ENCODE results near the gene SPATS2. TPM values are rescaled to one million over a fixed set of nuclear protein-coding genes. Genes with fewer than 3 reads are reported as not detected.

The SPATS2 gene
- polyA plus RNA-seq, 2 donors: 4.8 to 5.3 TPM

DNA sequence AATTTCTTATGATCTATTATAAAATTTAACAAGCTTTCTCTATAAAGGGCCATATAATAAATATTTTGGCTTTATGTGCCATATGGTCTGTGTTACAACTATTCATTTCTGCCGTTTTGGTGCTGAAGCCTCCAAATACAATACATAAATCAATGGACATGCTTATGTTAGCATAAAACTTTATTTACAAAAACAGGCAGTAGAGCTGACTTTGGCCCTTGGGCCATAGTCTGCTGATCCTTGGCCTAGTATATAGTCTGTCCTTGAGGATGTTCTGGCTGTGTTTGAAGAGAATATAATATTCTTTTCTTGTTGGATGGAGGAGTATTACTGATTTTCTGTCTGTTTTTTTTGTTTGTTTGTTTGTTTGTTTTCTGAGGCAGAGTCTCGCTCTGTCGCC is 81.6 kb downstream of the SPATS2 start:
- WGBS, 2 donors: 89 to 93% methylated on average over 3 of the region's 3 CpGs
- H3K9me3 ChIP-seq (ENCODE audit: control insufficient read depth in 2 of 2, insufficient read depth in 1 of 2, low read depth in 1 of 2, low read length in 1 of 2): peaks cover 2% of the 10 kb centered on the region in 2 donors
- no peaks in the 10 kb centered on the region for H3K27me3 ChIP-seq (ENCODE audit: control insufficient read depth in 1 of 2, insufficient read depth in 2 of 2, low read length in 2 of 2)
- H3K27ac ChIP-seq (ENCODE audit: low read depth in 2 of 2, low read length in 1 of 2): no peak overlapping the region
- no peaks in the 10 kb centered on the region for H3K36me3 ChIP-seq (ENCODE audit: control insufficient read depth in 2 of 2, insufficient read depth in 2 of 2, low read length in 1 of 2)
- H3K4me3 ChIP-seq (ENCODE audit: low read depth in 1 of 2, low read length in 2 of 2): no peak overlapping the region
- no peaks in the 10 kb centered on the region for H3K4me1 ChIP-seq (ENCODE audit: control insufficient read depth in 2 of 2, insufficient read depth in 2 of 2, low read length in 1 of 2)

DNA sequence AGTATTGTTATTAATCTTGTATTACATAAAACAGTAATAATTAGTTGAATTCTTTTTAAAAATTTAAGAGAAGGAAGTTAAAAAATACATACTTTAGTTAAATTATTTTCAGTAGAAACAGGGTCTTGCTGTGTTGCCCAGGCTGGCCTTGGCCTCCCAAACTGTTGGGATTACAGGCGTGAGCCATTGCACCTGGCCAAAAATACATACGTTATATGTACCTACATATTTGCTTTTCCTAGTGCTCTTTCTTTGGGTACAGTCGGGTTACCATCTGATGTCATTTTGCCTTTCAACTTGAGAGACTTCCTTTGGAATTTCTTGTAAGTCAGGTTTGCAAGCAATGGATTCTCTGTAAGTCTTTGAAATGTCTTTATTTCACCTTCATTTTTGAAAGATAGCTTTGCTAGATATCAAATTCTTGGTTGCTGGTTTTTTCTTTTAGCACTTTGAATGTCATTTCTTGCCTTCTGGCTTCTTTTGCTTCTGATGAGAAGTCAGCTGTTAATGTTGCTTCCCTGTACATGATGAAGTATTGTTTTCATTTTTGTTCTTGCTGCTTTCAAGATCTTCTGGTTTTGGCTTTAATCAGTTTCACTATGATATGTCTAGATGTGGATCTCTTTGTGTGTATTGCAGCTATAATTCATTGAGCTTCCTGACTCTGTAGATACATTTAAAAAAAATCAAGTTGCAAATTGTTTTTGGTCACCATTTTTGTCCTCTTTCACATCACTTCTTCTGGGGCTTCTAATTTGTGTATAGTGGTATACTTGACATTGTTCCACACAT is 84.4 kb downstream of the SPATS2 start:
- no peaks in the 10 kb centered on the region for H3K4me1 ChIP-seq (ENCODE audit: control insufficient read depth in 2 of 2, insufficient read depth in 2 of 2, low read length in 1 of 2)
- H3K4me3 ChIP-seq (ENCODE audit: low read depth in 1 of 2, low read length in 2 of 2): no peak overlapping the region
- 75 to 85% methylated on average over 3 of the region's 3 CpGs for WGBS, 2 donors
- no peaks in the 10 kb centered on the region for H3K27me3 ChIP-seq (ENCODE audit: control insufficient read depth in 1 of 2, insufficient read depth in 2 of 2, low read length in 2 of 2)
- H3K9me3 ChIP-seq (ENCODE audit: control insufficient read depth in 2 of 2, insufficient read depth in 1 of 2, low read depth in 1 of 2, low read length in 1 of 2): peaks cover 0 to 2% of the 10 kb centered on the region in 2 donors
- no peaks in the 10 kb centered on the region for H3K36me3 ChIP-seq (ENCODE audit: control insufficient read depth in 2 of 2, insufficient read depth in 2 of 2, low read length in 1 of 2)
- no peak overlapping the region for H3K27ac ChIP-seq (ENCODE audit: low read depth in 2 of 2, low read length in 1 of 2)

- Histone ChIP-seq H3K4me1 (ENCODE audit: control insufficient read depth in 2 of 2, insufficient read depth in 2 of 2, low read length in 1 of 2) (no peaks in the 10 kb centered on the region), H3K9me3 (ENCODE audit: control insufficient read depth in 2 of 2, insufficient read depth in 1 of 2, low read depth in 1 of 2, low read length in 1 of 2) (no peaks in the 10 kb centered on the region), H3K36me3 (ENCODE audit: control insufficient read depth in 2 of 2, insufficient read depth in 2 of 2, low read length in 1 of 2) (no peaks in the 10 kb centered on the region), H3K27me3 (ENCODE audit: control insufficient read depth in 1 of 2, insufficient read depth in 2 of 2, low read length in 2 of 2) (no peaks in the 10 kb centered on the region), H3K4me3 (ENCODE audit: low read depth in 1 of 2, low read length in 2 of 2) (no peak overlapping the region), H3K27ac (ENCODE audit: low read depth in 2 of 2, low read length in 1 of 2) (no peak overlapping the region)
- WGBS, 2 donors: 93 to 96% methylated on average over 6 of the region's 6 CpGs
Measured at GRCh38 chr12:49455501-49455900, 88.2 kb downstream of the SPATS2 start.

- Histone ChIP-seq H3K27ac (ENCODE audit: low read depth in 2 of 2, low read length in 1 of 2) (no peak overlapping the region), H3K4me3 (ENCODE audit: low read depth in 1 of 2, low read length in 2 of 2) (no peak overlapping the region), H3K36me3 (ENCODE audit: control insufficient read depth in 2 of 2, insufficient read depth in 2 of 2, low read length in 1 of 2) (no peaks in the 10 kb centered on the region), H3K27me3 (ENCODE audit: control insufficient read depth in 1 of 2, insufficient read depth in 2 of 2, low read length in 2 of 2) (no peaks in the 10 kb centered on the region), H3K9me3 (ENCODE audit: control insufficient read depth in 2 of 2, insufficient read depth in 1 of 2, low read depth in 1 of 2, low read length in 1 of 2) (no peaks in the 10 kb centered on the region), H3K4me1 (ENCODE audit: control insufficient read depth in 2 of 2, insufficient read depth in 2 of 2, low read length in 1 of 2) (no peaks in the 10 kb centered on the region)
- WGBS, 2 donors: 76 to 91% methylated on average over 2 of the region's 2 CpGs
Measured at GRCh38 chr12:49456131-49456679, 88.9 kb downstream of the SPATS2 start.

GRCh38 chr12:49458816-49459215 is 91.6 kb downstream of the SPATS2 start:
- Histone ChIP-seq H3K27ac (ENCODE audit: low read depth in 2 of 2, low read length in 1 of 2) (no peak overlapping the region), H3K27me3 (ENCODE audit: control insufficient read depth in 1 of 2, insufficient read depth in 2 of 2, low read length in 2 of 2) (no peaks in the 10 kb centered on the region), H3K4me3 (ENCODE audit: low read depth in 1 of 2, low read length in 2 of 2) (no peak overlapping the region), H3K36me3 (ENCODE audit: control insufficient read depth in 2 of 2, insufficient read depth in 2 of 2, low read length in 1 of 2) (peaks cover 0 to 2% of the 10 kb centered on the region in 2 donors), H3K9me3 (ENCODE audit: control insufficient read depth in 2 of 2, insufficient read depth in 1 of 2, low read depth in 1 of 2, low read length in 1 of 2) (no peaks in the 10 kb centered on the region), H3K4me1 (ENCODE audit: control insufficient read depth in 2 of 2, insufficient read depth in 2 of 2, low read length in 1 of 2) (peaks cover 0 to 3% of the 10 kb centered on the region in 2 donors)
- WGBS, 2 donors: 95 to 99% methylated on average over 3 of the region's 3 CpGs

DNA sequence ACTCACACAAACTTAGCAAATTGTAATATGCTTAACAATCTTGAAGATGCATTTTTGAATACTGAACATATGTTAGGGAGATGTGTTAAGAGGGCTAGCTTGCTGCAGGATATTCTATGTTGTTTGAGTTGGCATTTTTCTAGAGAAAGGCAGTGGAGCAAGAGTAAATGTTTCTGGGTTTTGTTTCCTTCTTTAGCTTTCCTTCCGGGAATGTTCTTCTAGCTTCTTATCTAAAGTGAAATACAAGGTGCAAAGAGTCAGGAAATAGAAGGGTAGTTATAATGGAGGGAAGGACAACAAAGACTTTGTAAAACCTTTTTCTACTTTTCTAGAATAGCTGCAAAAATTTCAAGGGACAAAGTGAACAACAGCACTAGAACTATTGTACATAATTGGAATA is 94.0 kb downstream of the SPATS2 start:
- no peaks in the 10 kb centered on the region for H3K9me3 ChIP-seq (ENCODE audit: control insufficient read depth in 2 of 2, insufficient read depth in 1 of 2, low read depth in 1 of 2, low read length in 1 of 2)
- no peak overlapping the region for H3K4me3 ChIP-seq (ENCODE audit: low read depth in 1 of 2, low read length in 2 of 2)
- no peak overlapping the region for H3K27ac ChIP-seq (ENCODE audit: low read depth in 2 of 2, low read length in 1 of 2)
- peaks cover 0 to 3% of the 10 kb centered on the region in 2 donors for H3K4me1 ChIP-seq (ENCODE audit: control insufficient read depth in 2 of 2, insufficient read depth in 2 of 2, low read length in 1 of 2)
- 55 to 77% methylated on average over 1 of the region's 1 CpG for WGBS, 2 donors
- H3K27me3 ChIP-seq (ENCODE audit: control insufficient read depth in 1 of 2, insufficient read depth in 2 of 2, low read length in 2 of 2): no peaks in the 10 kb centered on the region
- peaks cover 0 to 2% of the 10 kb centered on the region in 2 donors for H3K36me3 ChIP-seq (ENCODE audit: control insufficient read depth in 2 of 2, insufficient read depth in 2 of 2, low read length in 1 of 2)

DNA sequence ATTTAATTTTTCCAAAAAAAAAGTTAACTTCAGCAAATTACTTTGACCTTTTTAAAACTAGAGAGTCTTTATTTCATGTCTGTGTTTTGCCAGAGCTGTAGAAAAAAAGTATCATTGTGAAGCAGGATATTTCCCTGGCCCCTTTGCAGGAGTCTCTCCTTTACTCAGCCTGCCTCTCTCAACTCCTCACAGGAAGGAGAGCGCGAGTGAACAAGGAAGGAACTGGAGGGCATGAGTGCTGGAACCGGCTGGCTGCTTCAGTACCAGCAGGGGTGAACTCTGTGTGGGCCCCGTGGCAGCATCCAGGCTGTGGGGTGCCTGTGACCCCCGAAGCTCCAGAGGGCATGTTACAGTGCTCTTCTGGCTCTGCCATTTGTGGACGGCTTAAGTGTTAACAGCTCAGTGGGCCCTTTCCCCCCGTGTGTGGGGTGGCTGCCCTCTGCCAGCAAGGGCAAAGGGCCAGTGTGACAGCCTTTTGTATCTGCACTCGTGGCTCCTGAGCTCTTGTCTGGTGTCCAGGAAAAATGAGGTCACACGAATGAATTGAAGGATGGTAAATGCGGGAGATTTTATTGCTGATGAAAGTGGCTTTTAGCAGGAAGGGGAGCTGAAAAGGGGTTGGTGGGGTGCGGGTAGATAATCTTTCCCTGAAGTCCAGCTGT is 95.0 kb downstream of the SPATS2 start:
- H3K4me3 ChIP-seq (ENCODE audit: low read depth in 1 of 2, low read length in 2 of 2): no peak overlapping the region
- H3K27me3 ChIP-seq (ENCODE audit: control insufficient read depth in 1 of 2, insufficient read depth in 2 of 2, low read length in 2 of 2): no peaks in the 10 kb centered on the region
- H3K36me3 ChIP-seq (ENCODE audit: control insufficient read depth in 2 of 2, insufficient read depth in 2 of 2, low read length in 1 of 2): peaks cover 0 to 2% of the 10 kb centered on the region in 2 donors
- H3K9me3 ChIP-seq (ENCODE audit: control insufficient read depth in 2 of 2, insufficient read depth in 1 of 2, low read depth in 1 of 2, low read length in 1 of 2): no peaks in the 10 kb centered on the region
- 66 to 70% methylated on average over 11 of the region's 11 CpGs for WGBS, 2 donors
- peaks cover 0 to 3% of the 10 kb centered on the region in 2 donors for H3K4me1 ChIP-seq (ENCODE audit: control insufficient read depth in 2 of 2, insufficient read depth in 2 of 2, low read length in 1 of 2)
- no peak overlapping the region for H3K27ac ChIP-seq (ENCODE audit: low read depth in 2 of 2, low read length in 1 of 2)

GRCh38 chr12:49465132-49465531 is 97.9 kb downstream of the SPATS2 start:
- peaks cover 0 to 2% of the 10 kb centered on the region in 2 donors for H3K36me3 ChIP-seq (ENCODE audit: control insufficient read depth in 2 of 2, insufficient read depth in 2 of 2, low read length in 1 of 2)
- no peak overlapping the region for H3K4me3 ChIP-seq (ENCODE audit: low read depth in 1 of 2, low read length in 2 of 2)
- H3K27me3 ChIP-seq (ENCODE audit: control insufficient read depth in 1 of 2, insufficient read depth in 2 of 2, low read length in 2 of 2): no peaks in the 10 kb centered on the region
- H3K9me3 ChIP-seq (ENCODE audit: control insufficient read depth in 2 of 2, insufficient read depth in 1 of 2, low read depth in 1 of 2, low read length in 1 of 2): no peaks in the 10 kb centered on the region
- H3K4me1 ChIP-seq (ENCODE audit: control insufficient read depth in 2 of 2, insufficient read depth in 2 of 2, low read length in 1 of 2): peaks cover 0 to 3% of the 10 kb centered on the region in 2 donors
- no peak overlapping the region for H3K27ac ChIP-seq (ENCODE audit: low read depth in 2 of 2, low read length in 1 of 2)
- 99 to 100% methylated on average over 2 of the region's 2 CpGs for WGBS, 2 donors

DNA sequence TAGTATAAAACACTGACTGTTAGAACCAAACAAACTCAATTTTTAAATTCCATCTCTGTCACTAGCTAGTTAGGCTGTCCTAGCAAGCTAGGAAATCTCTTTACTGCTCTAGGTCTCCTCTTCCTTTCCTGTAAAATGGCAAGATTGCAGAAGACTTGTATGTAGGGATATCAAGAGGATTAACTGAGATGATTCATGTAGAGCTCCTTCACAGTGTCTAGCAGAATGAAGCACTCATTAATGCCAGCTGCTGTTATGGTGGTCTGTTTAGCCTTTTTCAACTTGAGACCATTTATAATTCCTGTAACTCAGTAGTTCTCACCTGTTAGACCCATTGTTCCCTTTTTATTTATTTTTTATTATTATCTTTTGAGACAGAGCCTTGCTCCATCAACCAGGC is 103.7 kb downstream of the SPATS2 start:
- no peaks in the 10 kb centered on the region for H3K27me3 ChIP-seq (ENCODE audit: control insufficient read depth in 1 of 2, insufficient read depth in 2 of 2, low read length in 2 of 2)
- H3K4me3 ChIP-seq (ENCODE audit: low read depth in 1 of 2, low read length in 2 of 2): no peak overlapping the region
- H3K27ac ChIP-seq (ENCODE audit: low read depth in 2 of 2, low read length in 1 of 2): no peak overlapping the region
- no peaks in the 10 kb centered on the region for H3K36me3 ChIP-seq (ENCODE audit: control insufficient read depth in 2 of 2, insufficient read depth in 2 of 2, low read length in 1 of 2)
- no peaks in the 10 kb centered on the region for H3K9me3 ChIP-seq (ENCODE audit: control insufficient read depth in 2 of 2, insufficient read depth in 1 of 2, low read depth in 1 of 2, low read length in 1 of 2)
- H3K4me1 ChIP-seq (ENCODE audit: control insufficient read depth in 2 of 2, insufficient read depth in 2 of 2, low read length in 1 of 2): no peaks in the 10 kb centered on the region
